Bone marrow (tissue), 2 donors: ENCODE data around the gene PHKB.
A peak's percentile ranks its signal among the peaks of the same experiment; 100 is the strongest.
"Not testable (repeated sequence)": the region's sequence is repeated elsewhere in the genome, so short reads cannot be mapped to it uniquely, and the experiment has no call there.

ENCODE experiments used
- DNase-seq, 2 donors: peaks; one replicate each; lab custom pipeline; 2025; lab: John Stamatoyannopoulos, UW

Gene PHKB

DNA sequence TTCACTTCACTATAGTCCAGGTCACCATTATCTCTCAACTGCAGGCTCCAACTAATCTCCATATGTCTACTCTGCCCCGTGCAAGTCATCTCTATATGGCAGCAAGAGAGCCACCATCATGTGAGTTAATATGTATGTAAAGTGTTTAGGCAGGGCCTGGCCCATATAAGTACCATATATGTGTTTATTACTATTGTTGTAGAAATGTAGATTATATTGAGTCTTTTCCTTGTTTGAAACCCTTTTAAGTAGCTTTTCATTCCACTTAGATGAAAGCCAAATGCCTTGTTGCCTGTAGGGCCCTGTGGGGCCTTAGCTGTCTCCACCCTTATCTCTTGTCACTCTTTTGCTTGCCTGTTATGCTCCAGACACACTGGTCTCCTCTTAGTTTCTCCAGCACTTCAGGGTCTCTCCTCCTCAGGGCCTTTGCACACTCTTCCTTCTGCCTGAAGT, 164.0 kb downstream of the PHKB start:
- DNase-seq, result no peak

DNA sequence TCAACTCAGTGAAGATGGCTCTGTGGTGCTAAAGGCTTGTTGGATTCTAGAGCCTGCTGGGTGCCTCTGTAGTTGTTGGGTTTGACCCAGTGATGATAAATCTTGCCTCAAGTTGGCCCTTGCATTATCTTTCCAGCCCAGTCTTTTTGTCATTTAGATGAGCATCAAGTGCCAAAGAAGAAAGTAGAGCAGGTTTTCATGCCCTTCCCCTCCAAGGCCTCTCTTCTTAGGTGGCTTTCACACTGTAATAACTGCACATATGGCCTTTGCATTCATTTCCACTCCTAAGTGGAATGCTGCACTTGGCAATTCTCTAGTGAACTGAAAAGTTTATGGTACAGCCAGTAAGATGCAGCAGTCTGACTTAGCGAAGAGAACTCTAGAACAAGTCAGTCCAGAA, 165.1 kb downstream of the PHKB start:
- no peak for DNase-seq

DNA sequence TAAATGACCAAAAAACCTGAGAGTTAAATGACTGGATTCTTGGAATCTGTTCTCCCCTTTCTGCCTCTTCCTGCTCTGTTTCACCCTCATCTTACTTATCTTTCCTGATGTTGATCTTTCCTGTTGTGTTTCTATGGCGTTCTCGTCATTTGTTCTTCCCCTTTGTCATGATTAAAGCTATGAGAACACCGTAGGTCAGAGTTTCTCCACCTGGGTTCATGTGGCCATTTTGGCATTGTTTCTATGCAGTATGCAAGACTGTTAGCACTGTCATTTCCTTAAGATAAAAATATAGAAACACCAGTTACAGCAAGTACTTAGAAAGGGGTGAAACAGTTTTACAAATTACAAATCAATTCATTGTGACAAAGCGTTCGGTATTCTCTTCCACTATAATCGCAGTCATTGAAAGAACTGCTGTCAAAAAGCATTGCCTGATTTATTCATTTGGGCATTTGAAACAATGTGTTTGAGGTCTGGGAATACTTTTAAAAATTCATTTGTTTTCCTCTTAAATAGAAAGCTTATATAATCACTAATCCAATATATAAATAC, 166.0 kb downstream of the PHKB start:
- DNase-seq, result no peak

DNA sequence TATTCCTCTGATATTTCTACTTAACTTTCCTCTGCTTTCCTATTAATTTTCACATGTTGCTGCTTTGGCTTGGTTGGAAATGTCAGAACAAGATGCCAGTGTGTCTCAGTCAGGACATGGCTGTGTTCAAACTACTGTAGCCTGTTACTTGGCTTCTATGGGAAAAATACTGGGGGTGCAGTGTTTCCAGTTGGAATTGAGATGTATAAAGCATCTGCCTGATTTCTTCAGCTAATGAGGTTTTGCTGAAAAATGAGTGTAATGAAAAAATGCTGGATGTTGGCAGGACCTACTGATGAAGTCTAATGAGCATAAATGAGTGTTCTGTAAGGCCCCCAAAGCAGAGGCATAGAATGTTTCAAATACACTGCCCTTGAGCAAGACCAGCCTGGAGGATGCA, 166.6 kb downstream of the PHKB start:
- no peak for DNase-seq

DNA sequence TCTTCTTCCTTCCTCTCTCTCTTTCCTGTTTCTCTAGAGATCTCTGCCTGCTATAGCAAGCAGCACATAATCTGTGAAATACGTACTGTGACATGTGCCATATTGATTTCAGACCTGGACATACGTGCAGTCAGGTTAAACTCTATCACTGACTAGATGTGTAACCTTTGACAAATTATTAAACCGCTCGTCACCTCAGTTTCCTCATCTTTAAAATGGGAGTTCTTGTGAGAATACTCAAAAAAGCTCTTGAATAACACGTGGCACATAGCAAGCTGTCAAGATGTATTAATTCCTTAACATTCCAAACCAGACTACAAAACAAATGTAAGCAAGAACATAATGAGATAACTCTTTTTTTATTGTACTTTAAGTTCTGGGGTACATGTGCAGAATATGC, 170.0 kb downstream of the PHKB start:
- DNase-seq, result no peak

DNA sequence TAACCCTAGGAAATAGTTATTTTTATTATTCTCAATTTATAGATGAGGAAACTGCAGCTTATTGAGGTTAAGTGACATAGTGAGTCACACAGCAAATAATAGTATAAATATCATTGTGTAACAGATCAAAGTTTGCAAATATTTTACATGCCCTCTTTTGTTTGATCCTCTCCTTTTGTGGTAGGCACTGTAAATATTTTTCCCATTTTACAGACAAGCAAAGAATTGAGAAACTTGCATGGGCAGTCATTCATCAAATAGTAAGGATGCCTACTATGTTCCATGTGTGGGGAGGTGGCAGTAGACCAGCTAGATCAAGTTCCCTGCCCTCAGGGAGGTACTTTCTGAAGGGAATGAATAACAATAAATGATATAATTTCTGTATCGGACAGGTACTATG, 173.0 kb downstream of the PHKB start:
- DNase-seq, result no peak

DNA sequence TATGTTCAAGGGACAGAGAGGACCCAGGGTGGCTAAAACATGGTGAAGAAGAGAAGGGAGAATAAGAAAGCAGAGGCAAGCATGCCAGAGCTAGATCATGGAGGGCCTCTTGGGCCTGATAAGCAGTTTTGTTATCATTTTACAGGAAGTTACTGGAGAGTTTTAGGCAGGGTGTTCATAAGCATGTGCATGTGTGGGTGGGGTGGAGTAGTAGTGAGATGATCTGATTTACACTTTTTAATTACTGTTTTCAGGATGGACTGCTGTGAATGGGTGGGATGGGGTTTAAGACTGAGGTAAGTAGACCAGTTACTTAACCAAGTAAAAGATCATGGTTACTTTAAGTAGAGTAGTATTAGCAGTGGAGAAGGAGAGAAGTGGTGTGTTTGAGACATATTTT, 173.6 kb downstream of the PHKB start:
- no peak for DNase-seq

DNA sequence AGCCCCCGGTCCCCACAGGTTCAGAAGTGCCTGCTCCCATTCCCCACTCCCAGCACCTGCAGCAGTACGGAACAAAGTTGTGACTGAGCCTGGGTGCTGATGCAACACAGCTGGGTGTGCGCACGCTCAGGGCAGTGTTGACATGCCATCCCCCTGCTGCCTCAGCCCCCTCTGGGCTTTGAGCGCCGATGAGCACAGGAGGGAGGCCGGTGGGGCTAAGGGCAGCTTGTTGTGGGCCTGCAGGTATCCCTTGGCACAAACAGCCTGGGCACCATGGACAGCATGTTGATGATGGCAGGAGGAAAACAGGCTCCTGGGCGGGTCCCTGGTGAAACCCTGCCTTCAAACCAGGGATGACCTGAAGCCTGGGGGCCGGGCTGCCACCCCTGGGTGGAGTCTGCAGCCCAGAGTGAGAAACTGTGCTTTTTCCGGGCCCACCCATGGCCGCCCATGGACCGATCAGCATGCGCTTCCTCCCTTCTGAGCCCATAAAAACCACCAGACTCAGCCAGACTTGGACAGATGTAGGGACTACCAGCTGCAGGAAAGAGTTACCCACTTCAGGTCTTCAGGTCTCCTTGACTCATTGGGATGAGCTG, 175.5 kb downstream of the PHKB start:
- no peak for DNase-seq

DNA sequence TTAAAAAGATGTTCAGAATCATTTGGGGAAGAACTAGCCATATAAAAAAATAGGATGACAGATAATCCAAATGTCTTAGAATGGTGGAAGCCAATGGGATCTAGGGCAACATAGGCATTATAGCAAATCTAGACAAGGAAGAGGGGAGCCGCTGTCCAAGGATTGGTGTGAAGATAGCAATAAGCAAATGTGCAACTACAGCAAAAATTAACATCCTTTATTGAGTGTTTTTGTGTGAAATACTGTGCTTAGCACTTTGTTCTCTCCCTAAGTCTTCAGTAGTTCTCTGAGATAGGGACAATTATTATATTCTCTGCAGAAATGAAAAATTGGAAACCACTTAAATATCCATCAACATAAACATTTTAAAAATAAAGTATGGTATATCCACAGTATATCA, 177.0 kb downstream of the PHKB start:
- no peak for DNase-seq

DNA sequence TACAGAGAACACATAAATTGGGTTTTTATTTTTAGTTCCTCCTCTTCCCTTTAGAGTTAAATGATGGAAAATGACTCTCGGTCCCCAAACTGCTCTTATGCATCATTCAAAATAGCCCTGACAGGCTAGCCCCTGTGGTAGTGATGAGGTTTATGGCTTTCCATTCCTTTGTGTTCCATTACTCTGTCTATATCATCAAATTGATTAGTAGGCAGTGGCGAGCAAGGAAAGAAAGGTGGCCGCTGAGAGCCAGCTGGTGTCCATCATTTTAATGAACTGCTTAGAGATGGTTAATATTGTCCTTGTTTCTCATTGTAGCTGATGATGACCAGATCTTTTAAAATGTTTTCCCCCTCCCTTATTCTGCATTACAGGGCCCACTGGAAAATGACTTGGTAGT, 179.5 kb downstream of the PHKB start:
- no peak for DNase-seq

DNA sequence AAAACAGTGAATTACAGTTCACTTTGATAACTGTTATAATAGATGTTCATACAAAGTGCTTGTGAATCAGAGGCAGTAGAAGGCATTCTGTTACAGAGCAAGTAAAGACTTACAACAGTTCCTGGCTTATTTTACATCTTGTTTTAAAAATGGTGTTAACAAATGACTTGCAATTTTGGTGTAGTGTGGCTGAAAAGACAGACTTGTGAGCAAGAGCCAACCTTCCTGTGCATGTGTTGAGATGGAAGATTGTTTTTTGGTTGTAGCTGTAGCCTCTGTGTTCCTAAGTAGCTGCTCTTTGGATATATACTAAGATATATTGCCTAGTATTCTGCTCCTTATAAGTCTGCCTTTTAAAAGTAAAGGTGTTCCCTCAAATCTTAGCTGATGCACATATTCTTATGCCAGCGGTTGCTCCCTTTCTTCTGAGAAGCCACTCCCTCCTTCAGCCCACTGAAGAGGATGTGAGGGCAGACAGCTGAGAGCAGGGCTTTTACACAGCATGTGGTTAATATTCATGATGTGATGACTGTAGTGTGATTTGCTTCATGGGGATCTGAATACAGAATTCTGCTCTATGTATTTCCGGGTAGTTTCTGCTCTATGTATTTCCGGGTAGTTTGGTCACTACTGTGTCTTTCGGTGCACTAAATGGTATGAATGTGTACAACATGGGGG, 182.3 kb downstream of the PHKB start:
- peak in 1 of 2 donors; percentile 38 for DNase-seq

DNA sequence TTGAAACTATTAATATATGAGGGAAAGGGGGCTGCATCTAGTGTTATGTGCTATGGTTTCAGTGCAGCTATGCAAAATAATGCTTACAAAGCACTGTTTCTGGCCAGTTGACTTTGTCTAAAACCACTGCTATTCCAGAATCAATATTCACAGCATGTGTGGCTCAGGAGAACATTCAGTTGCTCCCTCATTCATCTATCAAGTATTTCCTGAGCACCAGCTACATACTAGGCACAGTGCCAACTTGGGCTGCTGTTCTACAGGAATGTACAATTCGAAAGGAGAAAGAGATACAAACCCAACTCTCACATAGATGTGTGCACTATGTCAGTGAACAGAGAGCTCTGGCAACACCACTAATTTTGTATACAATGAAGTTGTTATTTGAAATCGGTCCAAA, 183.0 kb downstream of the PHKB start:
- DNase-seq, result peak in 1 of 2 donors; percentile 25

DNA sequence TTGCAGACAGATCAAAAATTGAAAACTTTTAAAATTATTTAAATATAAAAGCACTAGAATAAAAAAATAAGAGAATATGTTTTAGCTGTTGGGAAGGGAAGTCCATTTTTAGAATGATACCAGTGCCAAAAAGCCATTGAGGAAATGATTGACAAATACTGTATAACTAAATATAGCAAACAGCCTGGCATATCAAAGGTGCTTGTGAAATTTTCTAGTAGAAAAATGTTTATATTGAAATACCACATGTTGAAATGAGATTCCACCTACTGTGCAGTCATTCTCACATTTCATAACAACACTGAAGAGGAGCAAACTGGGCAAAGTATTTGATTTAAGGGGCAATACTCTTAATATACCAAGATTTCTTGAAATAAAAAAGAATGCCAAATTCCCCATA, 183.5 kb downstream of the PHKB start:
- no peak for DNase-seq

DNA sequence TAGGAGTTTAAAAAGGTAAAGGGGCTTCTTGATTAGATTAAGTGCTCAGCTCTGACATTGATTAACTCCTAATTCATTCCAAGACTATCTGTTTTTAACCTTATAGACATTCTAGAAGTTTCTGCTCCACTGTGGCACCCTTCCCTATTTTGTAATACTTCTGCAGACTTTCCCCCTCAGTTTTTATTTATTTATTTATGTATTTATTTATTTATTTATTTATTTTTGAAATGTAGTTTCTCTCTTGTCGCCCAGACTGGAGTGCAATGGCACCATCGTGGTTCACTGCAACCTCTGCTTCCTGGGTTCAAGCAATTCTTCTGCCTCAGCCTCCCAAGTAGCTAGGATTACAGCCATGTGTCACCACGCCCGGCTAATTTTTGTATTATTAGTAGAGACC, 185.8 kb downstream of the PHKB start:
- no peak for DNase-seq

DNA sequence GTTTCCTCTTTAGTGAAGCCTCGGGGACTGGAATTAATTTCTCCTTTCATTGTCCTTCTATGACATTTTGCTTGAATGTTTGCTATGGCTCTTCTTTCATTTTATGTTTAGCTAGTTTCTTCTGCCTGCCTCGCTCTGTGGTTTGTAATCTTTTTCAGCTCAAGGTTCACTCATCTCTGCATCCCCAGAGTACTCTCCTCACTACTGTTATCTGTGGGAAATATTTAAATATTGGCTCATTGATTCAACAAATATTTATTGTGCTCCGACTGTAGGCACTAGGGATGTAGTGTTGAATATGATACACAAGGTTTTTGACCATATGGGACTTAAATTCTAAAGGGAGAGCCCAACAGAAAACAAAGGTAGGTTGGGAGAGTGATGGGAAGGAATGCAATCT, 195.9 kb downstream of the PHKB start:
- DNase-seq, result no peak

DNA sequence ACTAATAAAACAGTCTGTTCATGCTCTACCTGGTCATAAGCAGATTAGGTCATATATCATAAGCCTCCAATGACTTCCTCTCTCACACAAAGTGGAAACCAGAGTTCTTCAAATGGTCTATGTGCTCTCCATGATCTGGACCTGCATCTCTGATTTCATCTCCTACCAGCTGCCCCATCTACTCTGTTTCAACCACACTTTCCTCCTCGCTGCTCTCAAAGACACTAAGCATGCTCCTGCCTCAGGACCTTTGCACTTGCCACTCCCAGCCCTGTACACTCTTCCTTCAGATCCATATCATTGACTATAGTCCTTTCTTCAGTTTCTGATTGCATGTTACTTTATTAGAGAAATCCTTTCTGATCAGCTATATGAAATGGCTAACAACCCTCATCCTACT, 196.8 kb downstream of the PHKB start:
- no peak for DNase-seq

DNA sequence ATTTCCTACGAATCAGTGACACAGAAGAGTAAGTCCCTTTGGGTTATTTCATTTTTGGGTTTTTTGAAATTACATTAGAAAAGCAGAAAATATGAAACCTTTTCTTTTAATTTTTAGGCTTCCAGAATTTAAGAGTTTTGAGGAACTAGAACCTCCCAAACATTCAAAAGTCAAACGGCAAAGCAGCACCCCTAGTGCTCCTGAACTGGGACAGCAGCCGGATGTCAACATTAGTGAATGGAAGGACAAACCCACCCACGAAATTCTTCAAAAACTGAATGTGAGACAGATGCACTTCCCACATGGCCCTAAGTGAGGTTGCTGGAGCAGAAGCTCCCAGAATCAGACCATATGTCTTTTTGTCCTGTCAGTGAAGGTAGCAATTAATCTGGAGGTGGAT, 199.4 kb downstream of the PHKB start:
- DNase-seq, result no peak

DNA sequence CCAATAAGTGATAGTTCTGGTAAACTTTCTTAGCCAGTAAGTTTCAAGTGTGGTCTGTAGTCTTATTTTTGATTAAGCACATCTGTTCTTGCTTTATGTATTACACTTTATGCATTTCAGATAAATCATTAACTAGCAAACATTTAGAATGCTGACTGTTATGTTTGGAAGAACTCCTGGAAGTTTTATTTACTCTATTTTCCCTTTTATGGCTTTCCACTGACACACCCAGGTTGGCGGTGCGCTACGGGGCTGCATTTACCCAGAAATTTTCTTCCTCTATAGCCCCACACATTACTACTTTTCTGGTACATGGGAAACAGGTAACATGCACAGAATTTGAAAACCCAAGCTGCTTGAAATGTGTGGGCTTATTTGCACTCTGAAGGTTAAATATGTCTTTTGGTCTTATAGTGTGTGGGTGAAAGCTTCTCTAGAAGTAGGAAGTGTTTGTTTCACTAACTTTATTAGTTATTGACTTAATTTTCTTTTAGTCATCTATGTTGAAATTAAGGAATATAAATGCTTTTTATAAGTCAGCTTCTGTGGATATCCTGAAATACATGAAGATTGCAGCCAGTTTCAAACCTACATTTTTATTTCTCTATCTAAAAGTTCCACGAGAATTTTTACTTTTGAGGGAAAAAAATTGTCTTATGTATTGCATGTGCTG, 203.7 kb downstream of the PHKB start:
- no peak for DNase-seq

DNA sequence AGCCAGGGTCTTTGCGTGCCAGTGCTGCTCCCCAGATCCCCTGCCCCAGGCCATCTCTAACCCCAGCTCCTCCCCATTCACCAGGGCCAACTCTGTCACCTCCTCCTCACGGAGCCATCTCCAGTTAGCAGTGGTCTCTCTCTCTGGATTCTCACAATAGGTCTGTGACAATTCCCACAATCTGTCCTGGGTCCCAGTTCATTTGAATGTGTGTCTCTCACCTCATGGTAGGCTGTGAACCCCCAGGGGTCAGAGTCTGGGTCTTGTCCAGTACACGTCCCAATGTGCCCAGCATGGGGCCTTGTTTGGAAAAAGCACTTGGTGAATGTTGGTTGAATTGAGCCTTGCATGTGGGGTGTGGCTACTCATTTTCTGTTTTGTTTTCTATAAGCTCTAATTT, 205.3 kb downstream of the PHKB start:
- DNase-seq, result no peak

DNA sequence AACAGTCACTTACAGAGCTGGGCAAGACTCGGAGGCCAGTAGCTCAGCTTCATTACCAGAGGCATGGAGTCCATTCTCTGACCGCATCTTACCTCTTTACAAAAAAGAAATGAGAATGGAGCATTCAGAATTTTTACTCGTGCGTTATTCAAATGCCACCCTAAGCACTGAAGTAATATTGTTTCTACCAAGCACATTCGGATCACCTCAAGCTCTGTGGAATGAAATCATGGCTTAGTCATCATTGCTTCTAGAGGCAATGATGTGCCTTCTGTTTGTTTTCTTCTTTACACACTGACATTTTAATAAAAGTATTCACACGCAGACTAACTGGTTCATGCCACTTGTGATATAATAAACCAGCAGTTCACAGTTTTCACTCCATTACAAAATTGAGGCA, 206.8 kb downstream of the PHKB start:
- DNase-seq, result no peak

DNA sequence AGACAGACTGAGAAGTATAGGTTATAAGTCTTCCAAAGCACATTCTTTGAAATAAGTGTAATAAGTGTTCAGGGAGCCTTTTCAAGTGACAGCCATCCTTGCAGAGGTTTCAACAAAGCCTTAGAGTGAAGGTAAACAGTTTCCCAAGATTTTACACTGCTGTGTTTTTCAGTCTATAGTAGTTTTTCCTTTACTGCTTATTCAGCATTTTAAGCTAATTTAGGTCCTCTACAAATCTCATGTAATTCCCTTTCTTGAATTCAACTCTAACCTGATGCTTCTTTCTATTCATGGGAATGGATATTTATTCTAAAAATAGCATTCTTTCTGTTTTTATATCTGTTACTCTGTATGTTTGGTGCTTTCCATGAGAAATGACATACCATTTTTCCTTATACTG, 211.3 kb downstream of the PHKB start:
- DNase-seq, result no peak

DNA sequence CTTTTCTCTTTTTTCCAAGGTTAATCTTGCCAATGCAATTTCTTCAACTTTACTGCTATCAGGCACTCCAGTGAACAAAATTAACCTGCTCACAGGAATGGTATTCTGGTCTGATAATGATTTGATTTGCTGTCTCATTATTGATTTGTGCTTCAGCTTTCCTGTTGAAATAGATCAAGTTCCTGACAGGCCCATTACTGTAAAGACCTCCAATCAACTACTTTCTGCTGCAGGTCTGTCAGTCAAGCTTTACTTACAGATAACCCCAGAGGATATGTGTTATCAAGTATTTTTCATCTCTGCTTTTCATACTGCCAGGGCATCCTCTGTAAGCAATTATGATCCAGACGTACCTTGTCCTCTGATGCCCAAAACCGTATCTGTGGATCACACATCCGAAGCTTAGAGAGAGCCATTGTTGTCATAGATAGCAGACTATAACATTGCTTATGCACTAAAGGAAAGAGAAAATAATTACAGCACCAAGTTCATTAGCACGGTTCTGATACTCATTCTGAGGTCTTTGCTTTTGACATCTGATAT, 215.6 kb downstream of the PHKB start:
- no peak for DNase-seq

DNA sequence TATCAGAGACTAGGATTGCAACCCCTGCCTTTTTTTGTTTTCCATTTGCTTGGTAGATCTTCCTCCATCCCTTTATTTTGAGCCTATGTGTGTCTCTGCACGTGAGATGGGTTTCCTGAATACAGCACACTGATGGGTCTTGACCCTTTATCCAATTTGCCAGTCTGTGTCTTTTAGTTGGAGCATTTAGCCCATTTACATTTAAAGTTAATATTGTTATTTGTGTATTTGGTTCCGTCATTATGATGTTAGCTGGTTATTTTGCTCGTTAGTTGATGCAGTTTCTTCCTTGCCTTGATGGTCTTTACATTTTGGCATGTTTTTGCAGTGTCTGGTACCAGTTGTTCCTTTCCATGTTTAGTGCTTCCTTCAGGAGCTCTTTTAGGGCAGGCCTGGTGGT, 220.4 kb downstream of the PHKB start:
- not testable (repeated sequence) for DNase-seq
